Ascending aorta (tissue), 2 donors: ENCODE results near the gene SAFB2. TPM values are rescaled to one million over a fixed set of nuclear protein-coding genes. Genes with fewer than 3 reads are reported as not detected.
A peak's percentile ranks its signal among the peaks of the same experiment; 100 is the strongest.

Source experiments
- DNase-seq, 2 donors: peaks; one replicate each; pipeline ENCODE4 v3.0.0-alpha.2; 2019; ENCODE audit warnings: low spot score in 2 of 2
- H3K27ac ChIP-seq, 2 donors: fragments of 200-600 bp; sonication (generic); one replicate each; pipeline ENCODE4 v1.5.1; 2016 to 2017; ENCODE audit warnings: mild to moderate bottlenecking in 1 of 2
- H3K27me3 ChIP-seq: fragments of 200-600 bp; sonication (generic); one replicate; pipeline ENCODE4 v1.5.1; 2017
- H3K36me3 ChIP-seq, 2 donors: fragments of 200-600 bp; sonication (generic); one replicate each; pipeline ENCODE4 v1.5.1; 2016
- H3K4me1 ChIP-seq, 2 donors: fragments of 200-600 bp; sonication (generic); one replicate each; pipeline ENCODE4 v1.5.1; 2016 to 2017; ENCODE audit warnings: mild to moderate bottlenecking in 1 of 2
- H3K4me3 ChIP-seq, 2 donors: fragments of 200-600 bp; sonication (generic); one replicate each; pipeline ENCODE4 v1.5.1; 2016 to 2017; ENCODE audit warnings: mild to moderate bottlenecking in 1 of 2
- H3K9me3 ChIP-seq, 2 donors: fragments of 200-600 bp; sonication (generic); one replicate each; pipeline ENCODE4 v1.5.1; 2016
- CTCF ChIP-seq, 3 experiments: fragments of 200-600 bp in 2 of 3; fragments of 450-650 bp in 1 of 3; sonication (generic) in 2 of 3; IDR thresholded peaks; one replicate each; pipeline ENCODE4 v1.5.1; 2016 to 2019; ENCODE audit warnings: antibody characterized with exemption in 3 of 3, mild to moderate bottlenecking in 1 of 3, moderate library complexity in 1 of 3
- intact Hi-C: fragments of 100-400 bp; cut with DNase I; formaldehyde crosslinking; loops from one replicate; pipeline ENCODE4 v1.15.1; 2023
- total RNA-seq: library from RNA; depleted of rRNA; stranded (reverse); fragments of >200 nt; gene quantifications from one replicate; pipeline ENCODE4 v1.1.0, GENCODE V29; 2016

The SAFB2 gene
- total RNA-seq, 1 donor from 2014 or later, result 10.7 TPM

GRCh38 chr19:5644037-5644436 is 21.5 kb upstream of the SAFB2 start:
- intact Hi-C loops, result no loop called here
- Histone ChIP-seq H3K9me3 (no peaks in the 10 kb centered on the region), H3K27ac (no peak overlapping the region), H3K4me3 (no peak overlapping the region), H3K4me1 (no peaks in the 10 kb centered on the region), H3K27me3 (no peaks in the 10 kb centered on the region), H3K36me3 (peaks cover 57 to 72% of the 10 kb centered on the region in 2 donors)
- no peak for TF ChIP-seq CTCF (IDR thresholded peaks at IDR 0.05)
- no peak for DNase-seq

GRCh38 chr19:5643060-5643459 is 20.5 kb upstream of the SAFB2 start:
- H3K4me3 ChIP-seq, result no peak overlapping the region
- H3K4me1 ChIP-seq, result no peaks in the 10 kb centered on the region
- H3K27me3 ChIP-seq, result no peaks in the 10 kb centered on the region
- no peak for DNase-seq
- H3K9me3 ChIP-seq, result no peaks in the 10 kb centered on the region
- H3K27ac ChIP-seq, result no peak overlapping the region
- peaks cover 52 to 66% of the 10 kb centered on the region in 2 donors for H3K36me3 ChIP-seq
- no peak for TF ChIP-seq CTCF (IDR thresholded peaks at IDR 0.05)
- intact Hi-C loops, result no loop called here

DNA sequence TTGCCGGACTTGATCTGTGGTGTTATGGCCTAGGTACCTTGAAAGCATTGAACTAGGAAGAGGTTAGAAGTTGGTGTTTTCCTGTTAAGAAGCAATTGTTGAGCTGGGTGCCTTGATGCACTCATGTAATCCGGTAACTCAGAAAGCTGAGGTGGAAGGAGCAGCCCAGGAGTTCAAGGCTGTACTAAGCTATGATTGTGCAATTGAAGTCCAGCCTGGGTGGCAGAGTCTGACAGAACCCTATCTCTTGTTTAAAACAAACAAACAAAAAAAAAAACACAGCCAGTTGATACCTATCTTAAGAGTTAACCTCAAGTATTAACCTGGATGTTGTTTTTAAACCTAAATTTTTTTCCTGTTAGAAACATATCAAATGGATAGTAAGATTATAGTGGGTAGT is 19.6 kb upstream of the SAFB2 start:
- Histone ChIP-seq H3K4me3 (no peak overlapping the region), H3K27me3 (no peaks in the 10 kb centered on the region), H3K4me1 (no peaks in the 10 kb centered on the region), H3K9me3 (no peaks in the 10 kb centered on the region), H3K36me3 (peaks cover 46 to 58% of the 10 kb centered on the region in 2 donors), H3K27ac (no peak overlapping the region)
- TF ChIP-seq CTCF (IDR thresholded peaks at IDR 0.05), result no peak
- intact Hi-C loops, result no loop called here
- no peak for DNase-seq

DNA sequence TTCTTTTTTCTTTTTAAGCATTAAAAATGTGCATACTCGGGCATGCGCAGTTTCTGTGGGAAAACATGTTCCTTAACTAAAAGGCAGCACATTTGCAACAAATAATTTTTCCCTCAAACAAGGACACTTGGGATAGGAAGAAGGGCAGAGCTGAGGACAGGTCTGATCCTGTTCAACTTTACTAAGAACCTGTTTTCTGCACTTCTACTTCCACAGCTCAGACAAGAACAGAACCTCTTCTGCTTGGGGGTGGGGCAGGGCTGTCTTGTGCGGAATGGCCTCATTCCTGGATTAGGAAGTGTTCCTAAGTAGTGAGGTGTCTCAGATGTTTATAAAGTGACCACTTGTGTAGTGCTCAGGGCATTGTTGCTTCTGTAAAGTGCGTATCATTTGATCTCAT is 18.6 kb upstream of the SAFB2 start:
- no peak for TF ChIP-seq CTCF (IDR thresholded peaks at IDR 0.05)
- H3K27me3 ChIP-seq, result no peaks in the 10 kb centered on the region
- H3K27ac ChIP-seq, result no peak overlapping the region
- no peaks in the 10 kb centered on the region for H3K4me1 ChIP-seq
- H3K36me3 ChIP-seq, result peaks cover 39 to 48% of the 10 kb centered on the region in 2 donors
- no peak overlapping the region for H3K4me3 ChIP-seq
- no peak for DNase-seq
- intact Hi-C loops, result no loop called here
- H3K9me3 ChIP-seq, result no peaks in the 10 kb centered on the region

GRCh38 chr19:5637971-5638370 is 15.4 kb upstream of the SAFB2 start:
- Histone ChIP-seq H3K36me3 (peaks cover 13 to 16% of the 10 kb centered on the region in 2 donors), H3K27me3 (no peaks in the 10 kb centered on the region), H3K4me3 (no peak overlapping the region), H3K9me3 (no peaks in the 10 kb centered on the region), H3K27ac (no peak overlapping the region), H3K4me1 (peaks cover 0 to 3% of the 10 kb centered on the region in 2 donors)
- intact Hi-C loops, result no loop called here
- no peak for TF ChIP-seq CTCF (IDR thresholded peaks at IDR 0.05)
- DNase-seq, result no peak

DNA sequence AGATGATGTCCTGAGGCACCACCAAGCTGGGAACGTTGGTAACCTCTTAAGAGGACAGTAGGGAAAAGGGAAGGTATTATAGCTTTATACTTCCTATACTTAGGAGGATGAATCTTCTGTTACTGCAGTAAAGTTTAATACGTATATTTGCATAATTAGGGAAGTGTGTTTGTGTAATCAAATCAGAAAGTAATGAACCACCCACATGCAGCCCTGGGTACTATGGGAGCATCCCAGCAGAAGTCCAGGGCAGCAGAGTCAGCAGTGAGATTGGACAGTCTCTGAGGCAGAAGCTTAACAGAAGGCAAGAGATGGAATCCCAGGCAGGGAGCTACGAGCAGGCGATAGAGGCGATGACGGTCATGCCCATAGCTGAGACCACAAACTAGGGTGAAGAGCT is 12.9 kb upstream of the SAFB2 start:
- Histone ChIP-seq H3K27me3 (no peaks in the 10 kb centered on the region), H3K27ac (no peak overlapping the region), H3K9me3 (no peaks in the 10 kb centered on the region), H3K4me1 (peaks cover 0 to 19% of the 10 kb centered on the region in 2 donors), H3K36me3 (no peaks in the 10 kb centered on the region), H3K4me3 (no peak overlapping the region)
- intact Hi-C loops, result no loop called here
- peak in 1 of 2 donors; percentile 35 for DNase-seq
- no peak for TF ChIP-seq CTCF (IDR thresholded peaks at IDR 0.05)
